GM21576 (cell line): Measurements from ENCODE around the gene PTCHD1.

Experiments
- ATAC-seq: cut with Tn5 transposase; IDR thresholded peaks from one replicate; pipeline ENCODE4 v1.9.1; 2021; ENCODE audit warnings: mild to moderate bottlenecking, moderate library complexity; ENCODE audit not compliant: unreplicated experiment

Gene PTCHD1

DNA sequence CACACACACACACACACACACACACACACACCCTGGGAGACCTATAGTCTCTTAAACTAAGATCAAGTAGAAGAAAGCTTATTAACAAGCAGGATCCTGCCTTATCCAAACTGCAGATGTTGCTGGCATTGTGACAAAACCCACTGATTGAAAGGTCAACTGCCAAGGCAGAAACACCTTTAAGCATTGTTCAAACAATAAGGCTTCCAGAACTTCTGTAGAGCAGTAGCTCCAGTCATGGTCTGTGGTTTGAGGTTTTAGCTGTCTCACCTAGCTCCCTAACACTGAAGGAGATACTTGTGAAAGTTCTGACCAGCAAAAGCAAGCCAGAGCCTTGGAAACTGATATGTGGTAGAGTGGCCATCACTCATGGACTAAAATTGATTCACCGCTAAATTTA is 59.8 kb downstream of the PTCHD1 start:
- ATAC-seq = no peak

DNA sequence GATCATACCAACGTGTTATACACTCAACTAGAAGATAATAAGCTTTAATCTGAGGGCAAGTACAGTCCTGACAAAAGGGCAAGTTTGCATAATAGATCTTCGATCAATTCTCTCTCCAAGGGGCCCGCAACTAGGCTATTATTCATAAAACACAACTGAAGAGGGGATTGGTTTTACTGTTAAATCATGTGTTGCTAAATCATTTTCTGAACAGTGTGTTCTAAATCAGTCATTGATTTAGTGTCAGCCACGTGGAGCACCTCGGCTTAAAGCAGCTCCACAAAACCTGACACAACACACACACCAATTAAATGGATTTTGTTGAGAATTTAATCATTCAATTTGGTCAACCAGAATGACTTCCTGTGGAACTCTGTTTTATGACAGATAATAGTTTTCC is 61.6 kb downstream of the PTCHD1 start:
- no peak for ATAC-seq

DNA sequence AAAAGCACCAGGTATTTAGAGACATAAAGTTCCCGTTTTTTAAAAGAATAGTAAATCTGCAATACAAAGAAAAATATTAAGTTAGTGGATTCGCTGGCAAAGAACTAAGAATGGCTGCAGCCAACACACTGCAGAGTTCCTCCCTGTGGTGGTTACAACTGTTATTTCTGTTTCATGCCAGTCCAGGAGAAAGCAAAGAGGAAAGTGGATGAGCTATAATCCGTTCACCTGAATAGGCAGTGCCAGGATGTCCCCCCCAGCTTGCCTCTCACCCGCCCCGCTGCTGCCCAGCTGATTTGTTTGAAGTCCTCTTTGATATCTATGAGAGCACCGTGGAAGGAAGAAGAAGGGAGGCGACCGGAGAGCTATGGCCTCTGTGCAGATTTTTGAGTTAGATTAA is 63.9 kb downstream of the PTCHD1 start:
- no peak for ATAC-seq

DNA sequence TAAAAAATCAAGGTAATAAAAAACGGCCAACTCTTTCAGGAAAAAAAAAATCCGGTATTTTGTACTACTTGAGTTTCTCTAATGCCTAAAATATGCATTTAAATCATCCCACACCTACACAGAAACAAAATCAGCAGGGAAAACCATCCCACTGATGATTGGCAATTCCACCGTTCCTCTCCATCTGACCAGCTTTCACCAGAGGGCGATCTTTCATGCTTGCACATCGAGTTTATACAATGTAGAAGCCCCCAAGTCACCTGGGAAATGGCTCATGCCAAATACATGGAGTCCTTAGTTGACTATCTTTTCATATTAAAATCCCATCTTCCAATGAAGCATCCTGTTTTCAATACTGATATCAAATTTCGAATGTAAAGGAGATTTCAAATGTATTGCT is 69.2 kb downstream of the PTCHD1 start:
- ATAC-seq = no peak

DNA sequence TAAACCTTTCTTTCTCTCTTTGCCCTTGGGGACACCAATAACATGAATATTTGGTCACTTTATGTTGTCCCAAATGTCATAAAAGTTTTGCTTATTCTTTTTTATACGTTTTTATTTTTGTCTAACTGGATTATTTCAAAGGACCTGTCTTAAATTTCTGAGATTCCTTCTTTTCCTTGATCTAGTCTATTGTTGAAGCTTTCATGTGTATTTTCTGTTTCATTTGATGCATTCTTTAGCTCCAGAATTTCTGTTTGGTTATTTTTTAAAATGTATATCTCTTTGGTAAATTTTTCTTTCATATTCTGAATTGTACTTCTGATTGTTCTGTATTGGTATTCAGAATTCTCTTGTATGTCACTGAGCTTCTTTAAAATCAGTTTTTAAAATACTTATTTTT is 88.3 kb downstream of the PTCHD1 start:
- ATAC-seq = no peak

DNA sequence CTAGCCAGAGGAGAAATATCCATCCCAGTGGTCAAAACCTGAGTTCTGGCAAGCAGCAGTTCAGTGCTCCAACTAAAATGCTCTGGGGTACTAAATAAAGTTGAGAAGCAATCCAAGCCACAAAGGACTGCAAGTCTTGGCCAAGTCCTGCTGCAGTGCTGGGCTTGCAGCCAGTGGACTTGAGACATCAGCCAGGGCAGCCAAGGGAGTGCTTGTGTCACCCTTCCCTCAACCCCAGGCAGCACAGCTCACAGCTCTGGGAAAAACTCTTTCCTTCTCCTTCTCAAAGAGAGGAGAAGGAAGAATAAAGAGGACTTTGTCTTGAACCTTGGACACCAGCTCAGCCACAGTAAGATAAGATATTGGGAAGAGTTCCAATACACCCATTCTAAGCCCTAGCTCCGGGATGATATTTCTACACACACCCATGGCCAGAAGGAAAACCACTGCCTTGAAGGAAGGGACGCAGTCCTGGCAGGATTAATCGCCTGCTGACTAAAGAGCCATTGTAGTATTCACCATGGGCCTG is 99.8 kb downstream of the PTCHD1 start:
- no peak for ATAC-seq

DNA sequence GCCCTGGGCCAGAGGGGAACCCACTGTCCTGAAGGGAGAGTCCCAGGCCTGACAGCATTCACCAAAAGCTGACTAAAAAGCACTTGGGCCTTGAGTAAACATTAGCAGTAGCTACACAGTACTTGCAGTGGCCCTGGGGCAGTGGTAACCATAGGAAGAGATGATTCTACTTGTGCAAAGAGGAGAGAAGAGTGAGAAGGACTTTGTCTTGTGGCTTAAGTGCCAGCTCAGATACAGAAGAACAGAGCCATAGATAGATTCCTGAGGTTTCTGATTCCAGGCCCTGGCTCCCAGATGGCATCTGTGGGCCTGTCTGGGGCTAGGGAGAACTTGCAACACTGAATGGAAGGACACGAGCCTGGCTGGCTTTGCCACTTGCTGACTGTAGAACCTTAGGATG is 100.5 kb downstream of the PTCHD1 start:
- no peak for ATAC-seq

DNA sequence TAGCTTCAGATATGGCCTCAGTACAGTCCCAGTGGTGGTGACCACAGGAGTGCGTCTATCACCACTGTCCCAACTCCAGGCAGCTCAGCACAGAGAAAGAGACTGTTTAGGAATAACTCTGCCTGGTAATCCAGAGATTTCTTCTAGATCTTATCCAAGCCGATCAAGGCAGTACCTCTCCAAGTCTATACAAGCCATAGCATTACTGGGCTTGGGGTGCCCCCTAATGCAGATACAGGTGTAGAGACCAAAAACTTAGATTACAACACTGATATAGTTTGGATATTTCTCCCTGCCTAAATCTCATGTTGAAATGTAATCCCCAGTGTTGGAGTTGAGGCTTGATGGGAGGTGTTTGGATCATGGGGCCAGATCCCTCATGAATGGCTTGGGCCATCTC is 100.9 kb downstream of the PTCHD1 start:
- no peak for ATAC-seq

DNA sequence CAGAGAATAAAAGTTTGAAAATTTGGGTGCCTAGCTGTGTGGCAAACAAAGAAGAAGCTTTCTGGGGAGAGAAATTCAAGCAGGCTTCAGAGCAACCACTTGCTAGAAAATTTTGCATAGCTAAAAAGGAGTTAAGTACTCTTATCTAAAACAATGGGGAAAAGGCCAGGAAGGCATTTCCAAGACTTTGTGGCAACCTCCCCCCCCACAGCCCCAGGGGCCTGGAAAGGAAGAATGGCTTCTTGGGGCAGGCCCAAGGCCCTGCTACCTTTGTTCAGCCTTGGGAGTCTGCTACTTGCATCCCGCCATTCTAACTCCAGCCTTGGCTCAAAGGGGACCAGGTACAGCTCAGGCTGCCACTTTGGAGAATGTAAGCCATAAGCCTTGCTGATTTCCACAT is 102.2 kb downstream of the PTCHD1 start:
- ATAC-seq = no peak

DNA sequence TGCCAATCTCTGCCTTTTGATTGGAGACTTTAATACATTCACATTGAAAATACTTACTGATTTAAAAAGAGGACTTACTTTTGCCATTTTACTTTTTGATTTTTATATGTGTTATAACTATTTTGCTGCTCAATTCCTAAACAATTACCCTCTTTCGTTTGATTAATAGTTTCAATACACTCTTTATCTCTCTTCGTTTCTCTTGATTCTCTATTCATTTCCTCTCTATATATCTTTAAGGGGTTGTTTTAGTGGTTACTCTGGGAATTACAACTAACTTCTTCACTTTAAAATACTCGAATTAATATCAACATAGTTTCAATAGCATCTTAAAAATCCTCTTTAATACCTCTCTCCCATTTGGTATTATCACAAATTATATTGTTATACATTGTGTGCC is 116.6 kb downstream of the PTCHD1 start:
- ATAC-seq = no peak
